ENCODE results near the gene P2RY2.
"Not testable (repeated sequence)": the region's sequence is repeated elsewhere in the genome, so short reads cannot be mapped to it uniquely, and the experiment has no call there.

Gene P2RY2

GRCh38 chr11:73227571-73228211, 9.6 kb downstream of the P2RY2 start:
- peak; percentile 98 for DNase-seq (ENCODE audit: low read depth, low spot score)

DNA sequence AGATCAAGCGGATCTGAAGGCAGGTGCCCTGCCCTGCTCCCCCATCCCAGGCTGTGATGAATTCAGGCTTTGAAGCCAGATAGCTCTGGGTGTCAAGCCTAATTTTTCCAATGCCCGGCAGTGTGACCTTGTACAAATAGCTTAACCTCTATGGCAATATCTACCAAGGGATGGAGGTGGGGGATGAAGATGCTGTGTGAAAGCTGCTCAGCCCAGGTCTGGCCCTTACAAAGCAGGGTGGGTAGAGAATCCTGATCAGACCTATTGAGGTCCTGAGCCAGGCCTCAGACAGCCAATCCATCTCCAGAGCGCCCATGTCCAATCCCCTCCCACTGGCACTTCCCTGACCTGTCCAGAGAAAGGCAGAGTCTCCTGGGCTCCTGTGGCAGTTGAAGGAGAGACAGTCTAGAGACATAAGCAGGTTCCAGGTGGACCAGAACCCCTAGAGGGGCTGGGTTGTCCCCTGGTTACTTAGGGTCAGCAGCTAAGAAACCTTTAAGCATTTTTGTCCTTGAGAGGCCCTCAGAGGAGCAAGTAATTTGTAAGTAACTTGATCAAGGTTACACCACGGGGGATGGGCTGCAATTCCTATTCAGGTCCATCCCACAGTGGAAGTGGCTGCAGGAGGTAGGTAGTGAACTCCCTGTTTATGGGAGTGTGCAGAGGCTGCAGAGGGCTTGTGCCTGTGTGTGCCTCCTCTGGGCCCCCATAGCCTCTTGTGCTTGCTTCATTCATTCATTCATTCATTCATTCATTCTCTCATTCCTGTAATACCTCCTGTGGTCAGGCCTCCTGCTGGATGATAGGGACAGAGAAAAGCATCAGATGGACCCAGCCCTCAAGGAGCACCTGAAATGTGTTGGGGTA, 10.4 kb downstream of the P2RY2 start:
- no peak for DNase-seq (ENCODE audit: low read depth, low spot score)

DNA sequence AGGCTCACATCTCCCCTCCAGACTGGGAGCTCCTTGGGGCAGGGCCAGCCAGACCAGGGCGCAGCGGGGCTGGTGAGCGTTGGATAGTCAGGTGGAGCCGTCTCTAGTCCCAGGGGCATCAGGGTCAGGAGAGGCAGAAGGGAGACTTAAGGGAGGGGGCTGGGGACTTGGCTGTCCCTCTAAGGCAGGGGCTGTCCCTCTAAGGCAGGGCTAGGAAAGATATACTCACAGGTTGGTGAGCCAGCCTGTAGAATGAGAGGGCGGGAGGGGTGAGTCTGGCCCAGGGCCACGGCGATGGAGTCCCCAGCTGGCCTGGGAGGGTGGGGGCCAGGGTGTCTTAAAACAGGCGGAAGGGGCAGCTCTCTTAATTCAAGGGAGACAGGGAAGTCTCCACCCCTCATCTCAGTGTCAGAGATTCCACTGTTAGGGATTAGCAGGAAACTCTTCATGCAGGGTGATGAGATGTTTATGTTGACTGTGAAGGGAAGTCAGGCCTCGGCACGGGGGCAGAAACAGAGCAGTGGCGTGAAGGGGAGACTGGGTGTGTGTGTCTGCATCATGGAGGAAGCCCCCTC, 11.3 kb downstream of the P2RY2 start:
- DNase-seq (ENCODE audit: low read depth, low spot score), result no peak

- DNase-seq (ENCODE audit: low read depth, low spot score), result no peak
These were observed 12.1 kb downstream of the P2RY2 start for GRCh38 chr11:73229896-73230875.

DNA sequence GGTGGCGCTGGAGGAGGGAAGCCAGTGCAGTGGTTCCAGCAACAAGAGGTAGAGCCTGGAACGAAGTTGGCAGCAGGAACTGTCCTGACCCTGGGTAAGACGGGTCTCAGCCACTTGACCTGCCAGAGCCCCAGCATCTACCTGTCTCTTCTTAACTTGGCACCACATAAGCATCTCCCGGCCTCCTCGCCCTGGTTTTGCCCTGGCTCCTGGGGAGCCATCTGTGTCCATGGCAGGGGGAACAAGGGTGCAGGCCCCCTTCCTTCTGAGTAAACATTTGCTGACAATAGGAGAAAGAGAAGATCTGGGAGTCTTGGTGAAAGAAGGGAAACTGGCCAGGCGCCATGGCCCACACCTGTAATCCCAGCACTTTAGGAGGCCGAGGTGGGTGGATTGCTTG, 12.8 kb downstream of the P2RY2 start:
- DNase-seq (ENCODE audit: low read depth, low spot score), result no peak

- not testable (repeated sequence) for DNase-seq (ENCODE audit: low read depth, low spot score)
These were observed 14.4 kb downstream of the P2RY2 start for GRCh38 chr11:73232487-73232886.

DNA sequence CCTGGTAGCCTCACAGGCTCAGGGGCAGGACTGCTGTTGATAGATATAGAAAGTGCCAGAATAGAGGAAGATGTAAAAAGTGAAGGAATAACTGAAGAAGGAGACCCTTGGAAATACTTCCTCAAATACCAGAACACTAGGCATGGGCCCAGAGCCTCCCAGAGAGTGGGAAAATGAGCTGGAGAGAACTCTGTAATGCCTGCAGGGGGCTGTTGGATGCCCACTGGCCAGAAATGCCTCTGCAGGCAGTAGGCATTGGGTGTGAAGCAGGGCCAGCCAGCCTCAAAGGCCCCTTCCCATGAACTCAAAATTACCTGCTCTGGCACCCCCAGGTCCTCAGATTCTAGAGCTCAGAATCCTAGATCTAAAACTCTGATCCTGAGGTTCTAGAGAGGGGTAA, 15.1 kb downstream of the P2RY2 start:
- no peak for DNase-seq (ENCODE audit: low read depth, low spot score)

- no peak for DNase-seq (ENCODE audit: low read depth, low spot score)
These were observed 15.8 kb downstream of the P2RY2 start for GRCh38 chr11:73233692-73234470.

- no peak for DNase-seq (ENCODE audit: low read depth, low spot score)
These were observed 16.5 kb downstream of the P2RY2 start for GRCh38 chr11:73234471-73235181.

DNA sequence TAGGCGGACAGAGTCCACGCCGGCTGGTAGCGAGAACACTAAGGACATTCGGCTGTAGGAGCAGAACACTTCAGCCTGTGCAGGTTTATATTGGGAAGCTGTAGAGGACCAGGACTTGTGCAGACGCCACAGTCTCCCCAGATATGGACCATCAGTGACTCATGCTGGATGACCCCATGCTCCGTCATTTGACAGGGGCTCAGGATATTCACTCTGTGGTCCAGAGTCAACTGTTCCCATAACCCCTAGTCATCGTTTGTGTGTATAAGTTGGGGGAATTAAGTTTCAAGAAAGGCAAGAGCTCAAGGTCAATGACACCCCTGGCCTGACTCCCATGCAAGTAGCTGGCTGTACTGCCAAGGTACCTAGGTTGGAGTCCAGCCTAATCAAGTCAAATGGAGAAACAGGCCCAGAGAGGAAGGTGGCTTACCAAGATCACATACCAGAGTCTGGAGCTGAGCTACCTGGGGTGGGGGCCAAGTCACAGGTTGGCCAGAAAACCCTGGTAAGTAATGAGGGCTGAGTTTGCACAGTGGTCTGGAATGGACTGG, 17.2 kb downstream of the P2RY2 start:
- DNase-seq (ENCODE audit: low read depth, low spot score), result no peak

DNA sequence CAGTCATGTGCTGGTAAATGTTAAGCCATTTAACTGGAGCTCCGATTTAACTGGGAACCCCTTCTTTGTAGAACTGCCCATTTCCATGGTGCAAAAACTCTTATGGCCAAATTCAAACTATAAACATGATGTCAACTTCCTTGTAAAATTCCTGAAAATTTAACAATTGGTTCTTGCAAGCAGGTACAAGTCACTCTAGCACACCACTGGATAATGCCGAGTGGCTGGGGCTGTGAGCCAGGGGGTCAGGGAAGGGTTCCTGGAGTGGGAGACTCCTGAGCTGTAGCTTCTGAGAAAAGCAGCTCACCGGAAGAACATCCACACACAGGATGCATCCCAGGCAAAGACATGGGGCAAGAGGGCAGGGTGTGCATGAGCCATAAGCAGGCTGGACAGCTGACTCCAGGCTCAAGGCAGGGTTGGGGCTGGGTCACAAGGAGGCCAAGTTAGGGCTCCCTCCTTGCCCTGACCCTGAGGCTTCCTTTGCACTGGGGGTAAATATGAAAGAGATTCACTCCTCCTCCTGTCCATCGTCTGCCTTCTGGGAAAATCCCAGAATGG, 18.2 kb downstream of the P2RY2 start:
- no peak for DNase-seq (ENCODE audit: low read depth, low spot score)

GRCh38 chr11:73236854-73237253, 18.8 kb downstream of the P2RY2 start:
- DNase-seq (ENCODE audit: low read depth, low spot score), result peak; percentile 77

DNA sequence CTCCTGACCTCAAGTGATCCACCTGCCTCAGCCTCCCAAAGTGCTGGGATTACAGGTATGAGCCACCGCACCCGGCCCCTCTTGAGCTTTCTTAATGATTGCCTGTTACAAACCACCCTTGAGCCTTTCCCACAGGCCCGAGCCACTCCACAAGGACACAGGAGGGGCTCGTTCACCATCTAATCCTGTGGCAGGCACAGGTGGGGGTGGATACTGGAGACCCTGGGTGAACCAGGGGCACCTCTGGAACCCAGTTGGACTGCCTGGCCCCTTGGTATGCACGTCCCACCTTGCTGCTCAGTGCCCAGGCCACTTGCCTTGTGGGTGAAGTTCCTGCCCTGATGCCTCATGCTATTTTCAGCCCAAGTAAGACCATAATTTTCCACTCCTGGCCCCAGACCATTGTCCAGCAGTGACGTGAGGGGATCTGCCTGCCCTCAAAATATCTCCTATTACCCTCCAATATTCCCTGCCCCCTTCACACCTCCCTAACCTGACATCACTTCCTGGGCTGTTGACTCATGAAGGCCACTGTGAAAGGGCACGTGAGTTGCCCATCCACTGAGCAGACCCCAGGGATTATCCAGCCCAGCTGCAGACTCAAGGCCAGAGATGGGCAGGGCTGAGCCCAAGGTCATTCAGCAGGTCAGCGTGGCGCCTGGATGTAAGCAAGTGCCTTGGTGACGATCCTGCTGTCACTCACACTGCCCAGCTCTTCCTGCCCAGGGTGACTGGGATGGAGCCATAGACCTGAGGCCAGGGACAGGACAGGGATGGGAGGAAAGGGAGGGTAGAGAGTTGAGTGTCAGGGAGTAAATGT, 19.6 kb downstream of the P2RY2 start:
- no peak for DNase-seq (ENCODE audit: low read depth, low spot score)

- no peak for DNase-seq (ENCODE audit: low read depth, low spot score)
These were observed 21.0 kb downstream of the P2RY2 start for GRCh38 chr11:73239111-73239521.

DNA sequence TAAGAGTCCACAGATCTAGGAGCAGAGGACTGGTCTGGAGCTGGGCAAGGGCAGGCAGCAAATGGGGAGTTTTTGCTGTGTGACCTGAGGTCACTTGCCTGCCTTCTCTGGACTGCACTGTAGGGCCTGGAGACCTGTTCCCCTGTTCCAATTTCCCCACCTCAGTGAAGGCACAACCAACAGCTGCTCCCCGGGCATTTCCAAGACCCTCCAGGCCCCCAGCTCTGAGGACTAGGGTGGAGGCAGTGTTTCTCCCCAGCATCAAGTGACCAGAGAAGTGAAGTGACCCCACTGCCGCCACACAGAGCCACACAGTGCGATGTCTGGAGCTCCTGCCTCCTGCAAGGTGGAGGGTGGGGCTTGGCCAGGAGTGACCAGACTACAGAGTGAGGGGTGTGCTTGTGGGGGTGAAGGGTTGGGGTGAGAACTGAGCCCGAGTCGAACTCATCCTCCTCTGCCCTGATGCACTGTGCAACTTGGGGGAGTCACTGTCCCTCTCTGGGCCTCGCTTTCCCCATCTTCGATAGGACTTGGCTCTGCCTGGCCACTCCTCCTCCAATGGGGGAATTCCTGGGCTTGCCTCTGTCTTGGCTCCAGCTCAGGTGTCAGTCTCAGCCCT, 21.6 kb downstream of the P2RY2 start:
- DNase-seq (ENCODE audit: low read depth, low spot score), result no peak

DNA sequence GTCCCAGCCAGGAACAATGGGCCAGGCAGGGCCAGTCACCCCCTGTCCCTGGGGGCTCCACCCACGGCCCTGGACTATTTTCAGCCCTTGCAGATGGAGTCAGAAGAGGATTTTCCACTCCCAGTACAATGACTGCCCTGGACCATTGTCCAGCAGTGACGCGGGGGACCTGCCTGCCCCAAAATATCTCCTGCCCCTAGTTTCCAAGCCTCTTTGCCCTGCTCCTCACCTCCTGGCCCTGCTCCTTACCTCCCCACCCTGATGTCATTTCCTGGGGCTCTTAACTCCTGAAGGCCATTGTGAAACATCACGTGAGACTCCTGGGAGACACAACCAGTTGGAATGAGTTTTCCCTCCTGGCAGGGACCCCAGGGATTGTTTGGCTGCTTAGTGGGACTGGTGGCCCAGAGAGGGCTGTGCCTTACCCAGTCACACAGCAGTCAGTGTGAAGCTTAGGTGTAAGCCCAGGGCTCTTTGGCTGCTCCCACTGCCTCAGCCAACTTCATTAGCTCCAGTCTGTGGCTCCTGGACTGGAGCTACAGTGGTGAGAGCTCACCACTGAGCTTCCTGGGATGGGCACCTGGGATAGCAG, 22.2 kb downstream of the P2RY2 start:
- DNase-seq (ENCODE audit: low read depth, low spot score), result no peak

- no peak for DNase-seq (ENCODE audit: low read depth, low spot score)
These were observed 23.2 kb downstream of the P2RY2 start for GRCh38 chr11:73241300-73241699.

Data from ELF-1 (cell line).